ENCODE measurements around the gene NACC2. TPM values are rescaled to one million over a fixed set of nuclear protein-coding genes. Genes with fewer than 3 reads are reported as not detected.

NACC2 gene
- polyA plus RNA-seq, 1 of the 3 experiments (the other 2 are of a cell fraction) = 22.1 TPM

DNA sequence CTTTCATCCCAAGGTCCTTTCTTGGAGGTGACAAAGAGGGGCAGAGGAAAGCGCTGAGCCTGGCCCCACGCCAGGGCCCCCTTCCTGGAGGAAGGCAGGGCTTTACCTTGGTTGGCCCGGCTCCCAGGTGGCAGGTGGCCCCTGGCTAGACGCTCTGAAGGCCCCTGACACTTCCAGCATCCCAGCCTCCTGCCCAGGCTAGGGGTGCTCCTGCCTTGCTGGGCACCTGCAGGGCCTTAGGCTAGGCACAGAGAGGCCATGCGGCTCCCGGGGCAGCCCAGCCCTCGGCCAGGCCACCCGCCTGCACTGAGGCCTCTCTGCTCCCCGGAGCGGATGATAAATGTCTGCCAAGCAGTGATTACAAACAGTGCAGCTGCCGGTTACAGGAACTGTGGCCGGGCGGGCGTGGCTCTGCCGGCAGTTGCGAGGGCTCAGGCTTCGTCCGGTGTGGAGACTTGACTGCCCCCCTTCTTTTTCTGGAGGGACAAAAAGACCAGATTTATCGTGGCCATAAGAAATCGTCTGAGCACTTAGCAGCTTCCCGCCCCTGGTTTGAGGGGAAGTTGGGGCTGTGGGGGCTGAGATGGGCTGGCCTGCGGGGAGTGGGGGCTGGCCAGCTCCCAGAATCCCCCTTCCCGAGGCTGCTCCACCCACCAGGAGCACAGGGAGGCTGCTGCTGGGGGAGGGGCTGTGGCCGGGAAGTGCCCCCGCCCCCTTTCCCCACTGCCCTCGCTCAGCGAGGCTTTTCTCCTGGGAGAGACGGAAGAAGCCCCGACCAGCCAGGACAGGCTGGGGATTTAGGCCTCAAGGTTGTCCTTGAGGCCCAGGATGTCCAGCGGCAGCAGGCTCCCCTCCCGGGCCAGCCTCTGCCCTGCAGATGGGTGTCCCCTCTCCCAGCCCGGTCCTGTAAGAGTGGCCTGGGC is 102.3 kb downstream of the NACC2 start (continued):
- TF ChIP-seq, protein P1, sequence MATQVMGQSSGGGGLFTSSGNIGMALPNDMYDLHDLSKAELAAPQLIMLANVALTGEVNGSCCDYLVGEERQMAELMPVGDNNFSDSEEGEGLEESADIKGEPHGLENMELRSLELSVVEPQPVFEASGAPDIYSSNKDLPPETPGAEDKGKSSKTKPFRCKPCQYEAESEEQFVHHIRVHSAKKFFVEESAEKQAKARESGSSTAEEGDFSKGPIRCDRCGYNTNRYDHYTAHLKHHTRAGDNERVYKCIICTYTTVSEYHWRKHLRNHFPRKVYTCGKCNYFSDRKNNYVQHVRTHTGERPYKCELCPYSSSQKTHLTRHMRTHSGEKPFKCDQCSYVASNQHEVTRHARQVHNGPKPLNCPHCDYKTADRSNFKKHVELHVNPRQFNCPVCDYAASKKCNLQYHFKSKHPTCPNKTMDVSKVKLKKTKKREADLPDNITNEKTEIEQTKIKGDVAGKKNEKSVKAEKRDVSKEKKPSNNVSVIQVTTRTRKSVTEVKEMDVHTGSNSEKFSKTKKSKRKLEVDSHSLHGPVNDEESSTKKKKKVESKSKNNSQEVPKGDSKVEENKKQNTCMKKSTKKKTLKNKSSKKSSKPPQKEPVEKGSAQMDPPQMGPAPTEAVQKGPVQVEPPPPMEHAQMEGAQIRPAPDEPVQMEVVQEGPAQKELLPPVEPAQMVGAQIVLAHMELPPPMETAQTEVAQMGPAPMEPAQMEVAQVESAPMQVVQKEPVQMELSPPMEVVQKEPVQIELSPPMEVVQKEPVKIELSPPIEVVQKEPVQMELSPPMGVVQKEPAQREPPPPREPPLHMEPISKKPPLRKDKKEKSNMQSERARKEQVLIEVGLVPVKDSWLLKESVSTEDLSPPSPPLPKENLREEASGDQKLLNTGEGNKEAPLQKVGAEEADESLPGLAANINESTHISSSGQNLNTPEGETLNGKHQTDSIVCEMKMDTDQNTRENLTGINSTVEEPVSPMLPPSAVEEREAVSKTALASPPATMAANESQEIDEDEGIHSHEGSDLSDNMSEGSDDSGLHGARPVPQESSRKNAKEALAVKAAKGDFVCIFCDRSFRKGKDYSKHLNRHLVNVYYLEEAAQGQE (IDR thresholded peaks at IDR 0.05; ENCODE audit: low read depth, low read length) = no peak
- TF ChIP-seq EZH2phosphoT487 (IDR thresholded peaks at IDR 0.05; ENCODE audit: borderline replicate concordance, low read depth) (no peak), RCOR1 (IDR thresholded peaks at IDR 0.05; ENCODE audit: low read length) (no peak; the same call in 1 of the 2 replicates), FOXJ3 (CRISPR knock-in tag; IDR thresholded peaks at IDR 0.05) (no peak; the same call in 1 of the 2 replicates), TCF12 (IDR thresholded peaks at IDR 0.05) (peak; percentile 58), EP300 (IDR thresholded peaks at IDR 0.05; ENCODE audit: borderline replicate concordance in 1 of 2, low read depth in 1 of 2, low read length in 1 of 2) (no peak; a peak in 2 of 4 replicates), ELF1 (IDR thresholded peaks at IDR 0.05) (0 out of 2 replicates have a peak, but pooled peaks have one; percentile 25), FOSL2 (IDR thresholded peaks at IDR 0.05; ENCODE audit: borderline replicate concordance, low read depth) (no peak), YY1 (IDR thresholded peaks at IDR 0.05; ENCODE audit: low read depth) (peak; percentile 72), MXI1 (IDR thresholded peaks at IDR 0.05; ENCODE audit: low read depth, low read length) (peak; percentile 77)
- TF ChIP-seq, protein P2, sequence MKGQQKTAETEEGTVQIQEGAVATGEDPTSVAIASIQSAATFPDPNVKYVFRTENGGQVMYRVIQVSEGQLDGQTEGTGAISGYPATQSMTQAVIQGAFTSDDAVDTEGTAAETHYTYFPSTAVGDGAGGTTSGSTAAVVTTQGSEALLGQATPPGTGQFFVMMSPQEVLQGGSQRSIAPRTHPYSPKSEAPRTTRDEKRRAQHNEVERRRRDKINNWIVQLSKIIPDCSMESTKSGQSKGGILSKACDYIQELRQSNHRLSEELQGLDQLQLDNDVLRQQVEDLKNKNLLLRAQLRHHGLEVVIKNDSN (IDR thresholded peaks at IDR 0.05; ENCODE audit: borderline replicate concordance, low read depth) = no peak

DNA sequence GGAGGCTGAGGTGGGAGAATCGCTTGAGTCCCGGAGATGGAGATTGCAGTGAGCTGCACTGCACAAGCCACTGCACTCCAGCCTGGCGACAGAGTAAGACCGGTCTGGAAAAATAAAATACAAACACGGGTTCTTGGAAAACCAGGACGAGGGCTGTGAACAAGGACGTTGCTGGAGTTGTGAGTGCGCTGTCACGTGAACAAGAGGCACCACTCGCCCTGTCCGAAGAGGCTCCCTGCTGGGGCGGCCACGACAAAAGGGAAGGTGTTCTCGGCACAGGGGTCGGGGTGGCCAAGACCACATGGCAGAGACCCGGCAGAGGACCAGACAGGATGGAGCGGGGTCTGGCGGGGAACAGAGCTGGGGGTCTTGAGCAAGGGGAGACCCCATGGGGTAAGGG is 103.3 kb downstream of the NACC2 start:
- H3K4me3 ChIP-seq (ENCODE audit: low read depth in 2 of 2, low read length in 1 of 2) = no peak overlapping the region; a peak in 1 of 4 replicates
- TF ChIP-seq, protein P3, sequence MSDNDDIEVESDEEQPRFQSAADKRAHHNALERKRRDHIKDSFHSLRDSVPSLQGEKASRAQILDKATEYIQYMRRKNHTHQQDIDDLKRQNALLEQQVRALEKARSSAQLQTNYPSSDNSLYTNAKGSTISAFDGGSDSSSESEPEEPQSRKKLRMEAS (IDR thresholded peaks at IDR 0.05; ENCODE audit: low read depth) = no peak
- TF ChIP-seq, protein P1 (IDR thresholded peaks at IDR 0.05; ENCODE audit: low read depth, low read length) = no peak
- TF ChIP-seq CHD2 (IDR thresholded peaks at IDR 0.05; ENCODE audit: low read length, partially characterized antibody) (no peak), ELF1 (IDR thresholded peaks at IDR 0.05) (no peak), RFX5 (IDR thresholded peaks at IDR 0.05; ENCODE audit: low read length) (no peak), MEF2A (IDR thresholded peaks at IDR 0.05; ENCODE audit: borderline replicate concordance, low read depth) (no peak), JUND (IDR thresholded peaks at IDR 0.05) (no peak), YY1 (IDR thresholded peaks at IDR 0.05; ENCODE audit: low read depth) (no peak), POLR2AphosphoS5 (IDR thresholded peaks at IDR 0.05; ENCODE audit: low read depth, low read length) (no peak), FOSL2 (IDR thresholded peaks at IDR 0.05; ENCODE audit: borderline replicate concordance, low read depth) (no peak)
- TF ChIP-seq, protein P4, sequence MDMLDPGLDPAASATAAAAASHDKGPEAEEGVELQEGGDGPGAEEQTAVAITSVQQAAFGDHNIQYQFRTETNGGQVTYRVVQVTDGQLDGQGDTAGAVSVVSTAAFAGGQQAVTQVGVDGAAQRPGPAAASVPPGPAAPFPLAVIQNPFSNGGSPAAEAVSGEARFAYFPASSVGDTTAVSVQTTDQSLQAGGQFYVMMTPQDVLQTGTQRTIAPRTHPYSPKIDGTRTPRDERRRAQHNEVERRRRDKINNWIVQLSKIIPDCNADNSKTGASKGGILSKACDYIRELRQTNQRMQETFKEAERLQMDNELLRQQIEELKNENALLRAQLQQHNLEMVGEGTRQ (IDR thresholded peaks at IDR 0.05; ENCODE audit: borderline replicate concordance, low read depth, low read length) = no peak
- TF ChIP-seq, protein P5, sequence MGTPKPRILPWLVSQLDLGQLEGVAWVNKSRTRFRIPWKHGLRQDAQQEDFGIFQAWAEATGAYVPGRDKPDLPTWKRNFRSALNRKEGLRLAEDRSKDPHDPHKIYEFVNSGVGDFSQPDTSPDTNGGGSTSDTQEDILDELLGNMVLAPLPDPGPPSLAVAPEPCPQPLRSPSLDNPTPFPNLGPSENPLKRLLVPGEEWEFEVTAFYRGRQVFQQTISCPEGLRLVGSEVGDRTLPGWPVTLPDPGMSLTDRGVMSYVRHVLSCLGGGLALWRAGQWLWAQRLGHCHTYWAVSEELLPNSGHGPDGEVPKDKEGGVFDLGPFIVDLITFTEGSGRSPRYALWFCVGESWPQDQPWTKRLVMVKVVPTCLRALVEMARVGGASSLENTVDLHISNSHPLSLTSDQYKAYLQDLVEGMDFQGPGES (IDR thresholded peaks at IDR 0.05; ENCODE audit: low read depth, low read length) = no peak

More for the DNA sequence above, 103.3 kb downstream of the NACC2 start:
- POLR2A ChIA-PET = no interaction called here
- H3K4me1 ChIP-seq (ENCODE audit: control insufficient read depth in 1 of 2, insufficient read depth in 2 of 2, low read depth in 1 of 2, low read length in 1 of 2) = peaks cover 16 to 63% of the 10 kb centered on the region in 2 experiments; a peak in 3 of 4 replicates
- no peak overlapping the region for H3K9ac ChIP-seq
- peaks cover 9% of the 10 kb centered on the region for H3F3A ChIP-seq (replicated peaks; ENCODE audit: insufficient read depth)
- no peaks in the 10 kb centered on the region for H3K36me3 ChIP-seq (replicated peaks in 1 of 2; ENCODE audit: control insufficient read depth in 1 of 2, insufficient read depth in 2 of 2, low read length in 1 of 2)
- H3K4me2 ChIP-seq = no peak overlapping the region
- H3K9me3 ChIP-seq = no peaks in the 10 kb centered on the region
- DNase-seq = no peak
- no peaks in the 10 kb centered on the region for H3K27me3 ChIP-seq (ENCODE audit: insufficient read depth)
- H4K20me1 ChIP-seq (ENCODE audit: insufficient read depth) = no peaks in the 10 kb centered on the region
- peak overlapping the region in 1 of 2 experiments; percentile 99; a peak in 2 of 4 replicates for H3K27ac ChIP-seq (ENCODE audit: low read depth in 2 of 2, low read length in 1 of 2)
- 92% methylated on average over 18 of the region's 18 CpGs for WGBS (ENCODE audit: low lambda C conversion rate)
- no peak overlapping the region for H2AFZ ChIP-seq (ENCODE audit: low read depth)
- CTCF ChIA-PET = no interaction called here
- H3K9me2 ChIP-seq = no peaks in the 10 kb centered on the region
- H3K79me2 ChIP-seq (ENCODE audit: insufficient read depth) = no peaks in the 10 kb centered on the region
